Mesenchymal stem cell (in vitro differentiated cells and primary cell): ENCODE measurements around the gene SRRM5.

Experiments
- DNase-seq: peaks from one replicate; pipeline ENCODE4 v3.0.0-alpha.2; 2013
- H2AFZ ChIP-seq: one replicate; pipeline ENCODE4 v1.6.1; 2013; ENCODE audit warnings: low read depth, mild to moderate bottlenecking, control low read depth, inconsistent platforms, low read length, moderate library complexity
- H2AK5ac ChIP-seq: 2 replicates; pipeline ENCODE4 v1.6.1; 2013; ENCODE audit warnings: low read length, moderate library complexity, mild to moderate bottlenecking, inconsistent platforms; ENCODE audit not compliant: severe bottlenecking
- H2BK120ac ChIP-seq: one replicate; pipeline ENCODE4 v1.6.1; 2013; ENCODE audit warnings: low read depth, mild to moderate bottlenecking, inconsistent platforms, low read length, moderate library complexity
- H2BK12ac ChIP-seq, 2 experiments: one replicate each; pipeline ENCODE4 v1.6.1; 2013; ENCODE audit warnings: inconsistent platforms in 2 of 2, low read length in 2 of 2, mild to moderate bottlenecking in 2 of 2, moderate library complexity in 2 of 2, control low read depth in 1 of 2
- H2BK15ac ChIP-seq: one replicate; pipeline ENCODE4 v1.6.1; 2013; ENCODE audit warnings: mild to moderate bottlenecking, low read depth, inconsistent platforms; ENCODE audit not compliant: poor library complexity, severe bottlenecking
- H2BK5ac ChIP-seq: 2 replicates; pipeline ENCODE4 v1.6.1; 2013; ENCODE audit warnings: low read depth, mild to moderate bottlenecking, low read length, control low read depth, inconsistent platforms; ENCODE audit not compliant: poor library complexity, severe bottlenecking
- H3K14ac ChIP-seq, 2 experiments: one replicate each; pipeline ENCODE4 v1.6.1; 2013; ENCODE audit warnings: inconsistent platforms in 2 of 2, low read length in 2 of 2, control low read depth in 1 of 2, mild to moderate bottlenecking in 1 of 2, moderate library complexity in 1 of 2
- H3K18ac ChIP-seq, 2 experiments: one replicate each; pipeline ENCODE4 v1.6.1; 2013; ENCODE audit warnings: inconsistent platforms in 2 of 2, low read length in 2 of 2, control low read depth in 1 of 2, low read depth in 1 of 2, mild to moderate bottlenecking in 1 of 2
- H3K23ac ChIP-seq, 2 experiments: one replicate each; pipeline ENCODE4 v1.6.1; 2013; ENCODE audit warnings: inconsistent platforms in 2 of 2, low read length in 2 of 2, mild to moderate bottlenecking in 2 of 2, moderate library complexity in 2 of 2, control low read depth in 1 of 2
- H3K27ac ChIP-seq: 2 replicates; pipeline ENCODE4 v1.5.1; 2013; ENCODE audit warnings: mild to moderate bottlenecking, moderate library complexity, low read length, control low read depth, inconsistent platforms; ENCODE audit not compliant: poor library complexity, severe bottlenecking
- H3K27me3 ChIP-seq, 2 experiments: 2 replicates each; pipeline versions ENCODE4 v1.6.1 to v1.7.0; 2013; ENCODE audit warnings: low read length in 2 of 2, mild to moderate bottlenecking in 2 of 2, moderate library complexity in 2 of 2, control low read depth in 1 of 2, inconsistent platforms in 1 of 2; ENCODE audit not compliant: control insufficient read depth in 1 of 2, insufficient read depth in 1 of 2
- H3K36me3 ChIP-seq, 2 experiments: 2 replicates each; pipeline versions ENCODE4 v1.6.1 to v1.7.0; 2013; ENCODE audit warnings: low read length in 2 of 2, control low read depth in 1 of 2, inconsistent platforms in 1 of 2, low read depth in 1 of 2, mild to moderate bottlenecking in 1 of 2; ENCODE audit not compliant: insufficient read depth in 2 of 2, control insufficient read depth in 1 of 2
- H3K4ac ChIP-seq, 2 experiments: one replicate each; pipeline ENCODE4 v1.6.1; 2013; ENCODE audit warnings: inconsistent platforms in 2 of 2, low read length in 2 of 2, mild to moderate bottlenecking in 2 of 2, moderate library complexity in 2 of 2, control low read depth in 1 of 2, low read depth in 1 of 2
- H3K4me1 ChIP-seq: 2 replicates; pipeline ENCODE4 v1.6.1; 2013; ENCODE audit warnings: low read depth, low read length, control low read depth; ENCODE audit not compliant: control insufficient read depth, insufficient read depth
- H3K4me2 ChIP-seq: 2 replicates; pipeline ENCODE4 v1.6.1; 2013; ENCODE audit warnings: low read length, mild to moderate bottlenecking, inconsistent platforms; ENCODE audit not compliant: poor library complexity, severe bottlenecking
- H3K4me3 ChIP-seq, 2 experiments: 2 replicates each; pipeline versions ENCODE4 v1.5.1 to v1.7.0; 2013; ENCODE audit warnings: low read length in 2 of 2, mild to moderate bottlenecking in 2 of 2, control low read depth in 1 of 2, low read depth in 1 of 2; ENCODE audit not compliant: insufficient read depth in 1 of 2
- H3K79me1 ChIP-seq: replicated peaks from 2 replicates; pipeline ENCODE4 v1.6.1; 2013; ENCODE audit warnings: mild to moderate bottlenecking, control low read depth, low read length, inconsistent platforms; ENCODE audit not compliant: poor library complexity, severe bottlenecking
- H3K9ac ChIP-seq: 2 replicates; pipeline ENCODE4 v1.7.0; 2013; ENCODE audit warnings: mild to moderate bottlenecking, low read length, moderate library complexity
- H3K9me3 ChIP-seq: 2 replicates; pipeline ENCODE4 v1.7.0; 2013; ENCODE audit warnings: mild to moderate bottlenecking, low read length; ENCODE audit not compliant: control insufficient read depth
- H4K8ac ChIP-seq: one replicate; pipeline ENCODE4 v1.6.1; 2013; ENCODE audit warnings: inconsistent platforms, mild to moderate bottlenecking, low read length, moderate library complexity
- H4K91ac ChIP-seq: one replicate; pipeline ENCODE4 v1.6.1; 2013; ENCODE audit warnings: mild to moderate bottlenecking, low read length, inconsistent platforms
- WGBS: methylation state at CpG from one replicate; pipeline ENCODE4 v1.1.7; 2013; ENCODE audit warnings: mixed read lengths; 5-methylcytosine and 5-hydroxymethylcytosine counted together

Gene SRRM5

GRCh38 chr19:43638995-43639518 is 27.2 kb downstream of the SRRM5 start:
- Histone ChIP-seq H3K14ac (no peak overlapping the region), H3K9me3 (no peaks in the 10 kb centered on the region), H4K91ac (no peak overlapping the region), H3K23ac (peak overlapping the region in 1 of 2 experiments; percentile 20), H3K9ac (no peak overlapping the region), H2BK120ac (peak overlapping the region; percentile 50), H3K4me1 (peaks cover 37% of the 10 kb centered on the region), H2AK5ac (no peak overlapping the region), H2BK15ac (no peak overlapping the region), H3K27me3 (peaks cover 0 to 36% of the 10 kb centered on the region in 2 experiments), H3K27ac (no peak overlapping the region), H2AFZ (no peak overlapping the region), H3K4me3 (peak overlapping the region in 1 of 2 experiments; percentile 69), H3K36me3 (no peaks in the 10 kb centered on the region), H3K4ac (no peak overlapping the region), H3K18ac (no peak overlapping the region), H2BK12ac (no peak overlapping the region), H3K79me1 (peaks cover 16% of the 10 kb centered on the region), H3K4me2 (peak overlapping the region; percentile 81), H4K8ac (peak overlapping the region; percentile 42), H2BK5ac (no peak overlapping the region)
- 17% methylated on average over 9 of the region's 18 CpGs for WGBS
- DNase-seq, result no peak

- no peak within 1 kb of the TSS for H2BK15ac ChIP-seq
- peak within 1 kb of the TSS; percentile 83 for H2AFZ ChIP-seq
- peak within 1 kb of the TSS in 1 of 2 experiments; percentile 54 for H3K18ac ChIP-seq
- peaks cover 13% of the 10 kb centered on the region for H3K79me1 ChIP-seq
- peak within 1 kb of the TSS; percentile 62 to 81 for H3K4me3 ChIP-seq
- 2% methylated on average over 51 of the region's 110 CpGs for WGBS
- H4K91ac ChIP-seq, result peak within 1 kb of the TSS; percentile 5
- no peak within 1 kb of the TSS for H2BK12ac ChIP-seq
- no peak within 1 kb of the TSS for H3K9ac ChIP-seq
- peaks cover 30% of the 10 kb centered on the region for H3K4me1 ChIP-seq
- H3K14ac ChIP-seq, result peak within 1 kb of the TSS in 1 of 2 experiments; percentile 68
- no peak within 1 kb of the TSS for H3K4ac ChIP-seq
- H3K23ac ChIP-seq, result peak within 1 kb of the TSS in 1 of 2 experiments; percentile 20
- H4K8ac ChIP-seq, result peak within 1 kb of the TSS; percentile 42
- H3K27ac ChIP-seq, result no peak within 1 kb of the TSS
- H3K4me2 ChIP-seq, result peak within 1 kb of the TSS; percentile 97
- peaks cover 0 to 36% of the 10 kb centered on the region in 2 experiments for H3K27me3 ChIP-seq
- no peak within 1 kb of the TSS for H2BK5ac ChIP-seq
- DNase-seq, result no peak
- no peaks in the 10 kb centered on the region for H3K9me3 ChIP-seq
- H2BK120ac ChIP-seq, result peak within 1 kb of the TSS; percentile 50
- no peak within 1 kb of the TSS for H2AK5ac ChIP-seq
- H3K36me3 ChIP-seq, result no peaks in the 10 kb centered on the region
Measured at GRCh38 chr19:43639519-43640423, 27.9 kb downstream of the SRRM5 start, which contains the start of gene CADM4. TSS of gene CADM4 (minus strand) at chr19:43639850. CDS start at chr19:43639790, 60 bp downstream.

GRCh38 chr19:43640424-43640757 is 28.5 kb downstream of the SRRM5 start:
- Histone ChIP-seq H3K9me3 (no peaks in the 10 kb centered on the region), H3K4me3 (peak overlapping the region; percentile 62 to 81), H3K27ac (no peak overlapping the region), H3K79me1 (peaks cover 10% of the 10 kb centered on the region), H4K91ac (no peak overlapping the region), H3K14ac (peak overlapping the region in 1 of 2 experiments; percentile 68), H3K27me3 (peaks cover 0 to 36% of the 10 kb centered on the region in 2 experiments), H2BK5ac (no peak overlapping the region), H3K4me2 (peak overlapping the region; percentile 97), H3K4me1 (peaks cover 24% of the 10 kb centered on the region), H3K4ac (no peak overlapping the region), H3K9ac (no peak overlapping the region), H4K8ac (no peak overlapping the region), H2BK12ac (no peak overlapping the region), H3K36me3 (no peaks in the 10 kb centered on the region), H2AK5ac (no peak overlapping the region), H2AFZ (no peak overlapping the region), H3K23ac (peak overlapping the region in 1 of 2 experiments; percentile 9), H2BK15ac (no peak overlapping the region), H3K18ac (no peak overlapping the region), H2BK120ac (no peak overlapping the region)
- DNase-seq, result no peak
- WGBS, result 13% methylated on average over 5 of the region's 9 CpGs

- Histone ChIP-seq H2BK5ac (no peak overlapping the region), H3K9ac (no peak overlapping the region), H3K4me3 (no peak overlapping the region), H3K23ac (no peak overlapping the region), H3K27me3 (peaks cover 0 to 36% of the 10 kb centered on the region in 2 experiments), H4K91ac (no peak overlapping the region), H2BK15ac (no peak overlapping the region), H2BK12ac (no peak overlapping the region), H3K14ac (no peak overlapping the region), H3K4me2 (no peak overlapping the region), H2AK5ac (no peak overlapping the region), H2BK120ac (no peak overlapping the region), H3K4ac (no peak overlapping the region), H3K27ac (no peak overlapping the region), H3K79me1 (peaks cover 5% of the 10 kb centered on the region), H4K8ac (no peak overlapping the region), H3K4me1 (peaks cover 16% of the 10 kb centered on the region), H3K18ac (no peak overlapping the region), H3K9me3 (no peaks in the 10 kb centered on the region), H2AFZ (no peak overlapping the region), H3K36me3 (peaks cover 4 to 8% of the 10 kb centered on the region in 2 experiments)
- no peak for DNase-seq
- WGBS, result 56% methylated on average over 2 of the region's 2 CpGs
Measured at GRCh38 chr19:43641333-43641732, 29.4 kb downstream of the SRRM5 start.
